Dedifferentiated amniotic fluid mesenchymal stem cell (primary cell): ENCODE results near the gene NDUFA12.

Experiments
- DNase-seq: peaks from one replicate; pipeline ENCODE4 v3.0.0-alpha.2; 2016; ENCODE audit errors: extremely low spot score

The NDUFA12 gene

GRCh38 chr12:94940771-94941170 lies 62.7 kb downstream of the NDUFA12 start:
- no peak for DNase-seq

- no peak for DNase-seq
These were observed 64.9 kb downstream of the NDUFA12 start for GRCh38 chr12:94938583-94938982.

- DNase-seq = no peak
These were observed 72.7 kb downstream of the NDUFA12 start for GRCh38 chr12:94930772-94931171.

- no peak for DNase-seq
These were observed 73.3 kb downstream of the NDUFA12 start for GRCh38 chr12:94930216-94930654.

- DNase-seq = no peak
These were observed 73.7 kb downstream of the NDUFA12 start for GRCh38 chr12:94929780-94930179.

GRCh38 chr12:94925729-94926128 lies 77.8 kb downstream of the NDUFA12 start:
- no peak for DNase-seq

GRCh38 chr12:94925206-94925605 lies 78.3 kb downstream of the NDUFA12 start:
- DNase-seq = no peak

GRCh38 chr12:94922561-94922960 lies 80.9 kb downstream of the NDUFA12 start:
- DNase-seq = no peak
